GM03348 (cell line): ENCODE data around the gene CA7.
"Not testable (repeated sequence)": the region's sequence is repeated elsewhere in the genome, so short reads cannot be mapped to it uniquely, and the experiment has no call there.

ENCODE experiments used
- DNase-seq: peaks from one replicate; pipeline ENCODE4 v3.0.0; 2012; ENCODE audit warnings: low spot score

Gene CA7

GRCh38 chr16:66846831-66847230 is 2.6 kb downstream of the CA7 start:
- no peak for DNase-seq

DNA sequence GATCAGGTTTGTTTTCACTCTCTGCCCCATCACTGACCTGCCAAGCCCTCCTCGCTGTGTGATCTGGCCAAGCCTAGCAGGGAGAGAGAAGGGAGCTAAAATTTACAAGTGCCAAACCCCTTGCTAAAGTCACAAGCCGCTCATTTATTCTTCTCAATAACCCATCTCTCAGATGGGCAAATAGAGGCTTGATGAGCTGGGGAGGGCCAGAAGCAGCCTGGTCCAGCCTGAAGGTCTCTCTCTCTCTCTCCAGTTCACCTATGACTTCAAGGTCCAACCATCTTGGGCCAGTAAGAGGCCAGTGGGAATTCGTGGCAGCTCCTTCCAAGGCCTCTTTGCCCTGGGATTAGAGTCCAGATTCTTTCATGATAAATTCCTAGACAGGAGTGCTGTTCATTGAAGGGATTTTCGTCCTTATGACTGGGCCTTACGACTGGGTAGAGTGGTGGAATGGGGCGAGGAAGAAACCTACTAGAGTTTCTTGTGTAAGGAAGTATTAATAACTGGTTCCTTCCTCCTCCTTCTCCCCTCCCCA is 3.4 kb downstream of the CA7 start:
- DNase-seq: no peak

- DNase-seq: no peak
Measured at GRCh38 chr16:66848172-66848571, 4.0 kb downstream of the CA7 start.

DNA sequence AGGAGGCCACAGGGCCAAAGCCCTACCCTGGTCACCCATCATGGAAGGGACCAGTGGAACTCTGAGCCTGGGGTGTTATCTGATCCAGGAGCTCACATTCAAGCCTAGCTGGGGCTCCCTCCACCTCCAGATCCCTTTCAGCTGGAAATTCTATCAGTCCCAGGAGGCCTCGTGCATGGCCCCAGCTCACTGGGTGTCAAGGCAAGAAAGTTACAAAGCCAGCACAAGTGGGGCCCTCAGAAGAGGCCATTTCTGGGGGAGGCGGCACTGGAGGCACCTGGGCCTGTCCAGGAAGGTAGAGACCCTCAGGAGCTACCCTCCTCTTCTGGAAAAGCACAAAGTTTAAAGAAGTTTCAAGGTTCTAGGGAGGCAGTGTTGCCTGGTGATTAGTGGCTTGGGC is 4.8 kb downstream of the CA7 start:
- DNase-seq: no peak

DNA sequence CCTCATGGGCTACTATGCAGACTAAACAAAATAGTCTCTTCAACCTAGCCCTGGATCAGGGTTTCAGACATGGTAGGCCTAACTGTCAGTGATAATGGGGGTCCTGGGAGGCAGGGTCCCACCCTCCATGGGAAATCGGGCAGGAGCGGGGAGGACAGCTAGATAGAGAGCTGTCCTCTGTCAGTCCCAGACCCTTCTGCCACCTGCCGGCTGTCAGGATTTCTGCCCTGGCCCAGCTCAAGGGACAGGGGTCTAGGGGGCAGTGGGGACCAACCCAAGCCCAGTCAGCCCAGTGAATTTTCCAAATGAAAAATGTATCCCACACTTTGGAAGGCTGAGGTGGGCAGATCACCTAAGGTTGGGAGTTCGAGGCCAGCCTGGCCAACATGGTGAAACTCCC is 5.3 kb downstream of the CA7 start:
- no peak for DNase-seq

DNA sequence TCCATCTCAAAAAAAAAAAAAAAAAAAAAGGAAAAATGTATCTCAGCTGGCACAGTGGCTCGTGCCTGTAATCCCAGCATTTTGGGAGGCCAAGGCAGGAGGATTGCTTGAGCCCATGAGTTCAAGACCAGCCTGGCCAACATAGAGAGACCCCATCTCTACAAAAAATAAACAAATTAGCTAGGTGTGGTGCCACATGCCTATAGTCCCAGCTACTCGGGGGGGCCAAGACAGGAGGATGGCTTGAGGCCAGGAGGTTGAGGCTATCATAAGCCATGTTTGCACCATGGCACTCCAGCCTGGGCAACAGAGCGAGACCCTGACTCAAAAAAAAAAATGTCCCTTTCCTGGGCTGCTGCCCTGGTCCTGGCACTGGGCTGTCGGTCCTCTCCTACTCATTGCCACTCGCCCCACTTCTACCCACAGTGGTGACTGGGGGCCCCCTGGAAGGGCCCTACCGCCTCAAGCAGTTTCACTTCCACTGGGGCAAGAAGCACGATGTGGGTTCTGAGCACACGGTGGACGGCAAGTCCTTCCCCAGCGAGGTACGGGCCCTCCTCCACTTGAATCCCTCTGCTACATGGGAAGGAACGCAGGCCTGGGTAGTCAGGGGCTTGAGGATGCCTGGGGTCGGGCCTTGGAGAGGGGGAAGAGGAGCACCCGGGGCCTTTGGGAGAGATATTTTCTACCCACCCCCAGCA is 6.1 kb downstream of the CA7 start:
- DNase-seq: no peak

- DNase-seq: no peak
Measured at GRCh38 chr16:66851166-66851964, 7.2 kb downstream of the CA7 start.

- DNase-seq: no peak
Measured at GRCh38 chr16:66853261-66854139, 9.3 kb downstream of the CA7 start.

GRCh38 chr16:66856184-66856730 is 12.0 kb downstream of the CA7 start:
- DNase-seq: no peak

- DNase-seq: no peak
Measured at GRCh38 chr16:66856801-66857200, 12.6 kb downstream of the CA7 start.

- DNase-seq: no peak
Measured at GRCh38 chr16:66857437-66857836, 13.2 kb downstream of the CA7 start.

GRCh38 chr16:66858740-66859396 is 14.7 kb downstream of the CA7 start:
- DNase-seq: peak; percentile 62

DNA sequence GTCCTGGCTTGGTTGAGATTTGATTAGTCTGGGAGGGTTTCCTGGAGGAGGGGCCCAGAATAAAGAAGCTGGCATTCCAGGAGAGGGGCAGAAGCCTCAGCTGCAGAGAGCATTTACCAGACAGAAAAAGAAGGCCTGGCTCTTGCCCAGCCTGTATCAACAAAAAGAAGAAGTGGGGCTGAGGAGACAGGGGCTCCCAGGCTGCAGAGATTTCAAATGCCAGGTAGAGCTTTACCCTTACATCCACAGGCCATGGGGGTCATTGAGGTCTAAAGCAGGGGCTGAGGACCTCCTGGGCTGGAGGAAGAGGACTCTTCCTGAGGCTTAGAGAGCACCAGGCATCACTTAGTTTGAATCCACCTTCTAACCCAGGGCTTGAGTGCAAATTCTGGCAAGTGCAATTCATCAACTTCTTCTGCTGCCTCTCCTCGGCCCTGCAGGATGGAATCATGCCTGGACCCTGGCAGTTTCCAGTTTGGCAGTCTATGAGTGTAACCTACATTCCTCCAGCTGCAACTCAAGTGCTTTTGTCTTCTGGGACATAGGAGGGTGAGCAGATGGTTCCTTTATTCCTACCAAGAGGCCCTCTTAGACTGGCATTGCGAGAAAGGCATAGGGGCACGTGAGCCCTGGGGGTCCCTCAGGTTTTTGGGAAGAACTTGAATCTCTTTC is 15.3 kb downstream of the CA7 start:
- DNase-seq: no peak

- DNase-seq: no peak
Measured at GRCh38 chr16:66862023-66862520, 17.9 kb downstream of the CA7 start.

DNA sequence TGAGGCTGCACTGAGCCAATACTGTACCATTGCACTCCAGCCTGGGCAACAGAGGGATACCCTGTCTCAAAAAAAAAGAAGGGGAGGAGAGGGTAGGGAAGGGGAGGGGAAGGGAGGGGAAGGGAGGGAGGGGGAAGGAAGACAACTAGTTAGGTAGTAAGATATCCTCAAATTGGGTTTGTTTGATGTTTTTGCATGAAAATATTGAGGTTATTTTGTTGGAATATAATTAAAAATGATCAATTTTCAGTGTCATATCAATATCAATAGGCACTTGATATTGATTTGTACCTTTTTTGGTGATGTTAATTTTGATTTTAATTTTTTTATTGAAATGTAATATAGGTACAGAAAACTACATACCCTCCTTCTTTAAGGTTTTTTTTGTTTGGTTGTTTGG is 19.5 kb downstream of the CA7 start:
- no peak for DNase-seq

- DNase-seq: no peak
Measured at GRCh38 chr16:66869424-66869823, 25.2 kb downstream of the CA7 start.

- not testable (repeated sequence) for DNase-seq
Measured at GRCh38 chr16:66871363-66871762, 27.1 kb downstream of the CA7 start.

DNA sequence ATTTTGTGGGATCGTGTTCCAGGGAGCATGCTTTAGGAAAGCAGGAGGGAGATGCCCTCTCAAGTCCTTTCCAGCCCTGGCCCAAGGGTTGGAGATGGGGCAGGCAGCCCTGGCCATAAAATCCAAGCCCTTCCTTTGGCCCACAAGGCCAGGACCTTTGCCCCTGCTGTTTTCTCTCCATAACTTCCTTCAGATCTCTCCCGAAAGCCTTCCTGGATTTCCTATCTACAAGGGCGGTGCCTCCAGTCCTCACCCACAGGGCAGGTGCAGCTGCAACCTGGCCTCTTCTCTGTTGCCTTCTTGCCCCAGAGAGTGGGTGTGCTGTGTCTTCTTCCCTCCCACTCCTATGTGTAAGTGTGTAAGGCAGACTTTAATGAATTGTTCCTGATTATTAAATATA is 27.6 kb downstream of the CA7 start:
- DNase-seq: no peak

DNA sequence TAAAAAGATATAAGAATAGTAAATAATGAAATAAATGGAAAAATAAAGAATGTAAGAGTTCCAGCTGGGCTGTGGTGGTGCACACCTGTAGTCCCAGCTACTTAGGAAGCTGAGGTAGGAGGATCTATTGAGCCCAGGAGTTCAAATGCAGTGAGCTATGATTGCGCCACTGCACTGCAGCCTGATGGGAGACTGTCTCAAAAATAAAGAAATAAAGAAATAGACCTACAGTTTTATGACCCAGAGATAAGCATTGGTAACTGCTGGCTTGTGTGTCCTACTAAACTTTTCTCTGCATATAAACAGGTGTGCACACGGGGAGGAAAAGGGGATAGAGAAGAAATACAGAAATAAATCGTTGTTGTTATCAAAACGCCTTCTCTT is 28.3 kb downstream of the CA7 start:
- DNase-seq: no peak

DNA sequence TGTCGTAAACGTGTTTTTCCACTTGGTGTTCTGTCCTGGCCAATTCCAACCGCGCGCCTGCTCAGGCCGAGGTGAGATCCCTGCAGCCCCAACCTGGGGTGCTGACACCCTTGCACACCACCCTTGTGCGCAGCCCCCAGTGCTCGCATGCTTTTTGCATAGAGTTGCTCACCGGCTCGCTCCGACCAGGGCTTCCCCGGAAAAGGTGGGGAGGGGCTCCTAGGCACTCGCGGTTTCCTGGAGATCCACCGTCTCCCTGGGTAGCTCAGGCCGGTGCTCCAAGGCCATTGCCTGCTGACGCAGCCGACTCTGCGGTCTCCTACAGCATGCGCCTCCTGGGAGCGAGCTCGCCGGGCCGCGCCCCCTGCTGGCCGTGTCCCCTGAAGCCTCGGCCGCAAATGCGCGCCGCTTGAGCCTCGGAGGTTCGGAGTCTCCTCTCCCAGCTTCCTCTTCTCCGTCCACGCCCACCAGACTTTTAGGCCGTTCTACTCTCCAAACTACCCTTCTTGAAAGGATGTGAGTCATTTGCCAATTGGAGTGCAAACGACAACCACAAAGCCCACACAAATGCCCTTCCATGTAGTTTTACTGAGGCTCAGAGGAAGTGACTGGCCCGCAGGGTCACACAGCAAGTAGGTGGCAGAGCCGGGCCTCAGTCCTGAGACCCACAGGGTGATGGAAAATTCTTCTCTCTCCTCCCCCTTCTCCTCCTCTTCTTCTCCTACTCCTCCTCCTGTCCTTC is 28.9 kb downstream of the CA7 start:
- peak; percentile 96 for DNase-seq
